GM12878 (cell line): ENCODE results near the gene SELENOP.

ENCODE experiments used
- CHD2 ChIP-seq: IDR thresholded peaks from 2 replicates; pipeline ENCODE4 v1.6.1; 2011; ENCODE audit warnings: low read depth, low read length, improper control_type of control experiment, borderline replicate concordance
- CTCF ChIP-seq, 3 experiments: IDR thresholded peaks in 2 of 3; conservative IDR thresholded peaks in 1 of 3; 2 replicates each; pipeline ENCODE4 v1.5.1; 2011; ENCODE audit warnings: low read depth in 3 of 3, low read length in 3 of 3, mild to moderate bottlenecking in 3 of 3, control low read depth in 2 of 3, moderate library complexity in 2 of 3, inconsistent platforms in 1 of 3, mixed read lengths in 1 of 3; ENCODE audit not compliant: control insufficient read depth in 2 of 3, insufficient read depth in 1 of 3; ENCODE audit errors: extremely low read depth in 1 of 3
- DPF2 ChIP-seq: fragments of 450-650 bp; IDR thresholded peaks from 2 replicates; pipeline ENCODE4 v1.6.1; 2017; ENCODE audit warnings: mild to moderate bottlenecking
- KDM1A ChIP-seq: fragments of 200-600 bp; sonication (generic); IDR thresholded peaks from 2 replicates; pipeline ENCODE4 v1.6.1; 2016; ENCODE audit warnings: borderline replicate concordance
- POLR2A ChIP-seq: IDR thresholded peaks from 2 replicates; pipeline ENCODE4 v1.6.1; 2011; ENCODE audit warnings: low read depth, mild to moderate bottlenecking, low read length
- SP1 ChIP-seq: IDR thresholded peaks from one replicate; pipeline ENCODE4 v1.6.1; 2011; ENCODE audit warnings: low read depth, low read length
- TAF1 ChIP-seq: IDR thresholded peaks from 2 replicates; pipeline ENCODE4 v1.6.1; 2011; ENCODE audit warnings: mild to moderate bottlenecking, low read depth, low read length, borderline replicate concordance
- ZSCAN29 ChIP-seq: fragments of 450-650 bp; IDR thresholded peaks from 2 replicates; pipeline ENCODE4 v1.6.1; 2017; ENCODE audit warnings: mild to moderate bottlenecking, moderate library complexity
- TF ChIP-seq, protein P1 (sequence below): fragments of 450-650 bp; IDR thresholded peaks from 2 replicates; pipeline ENCODE4 v1.6.1; 2017; ENCODE audit warnings: mild to moderate bottlenecking, low read depth, inconsistent platforms; ENCODE audit not compliant: poor library complexity, severe bottlenecking
- TF ChIP-seq, protein P2 (sequence below): fragments of 450-650 bp; IDR thresholded peaks from 2 replicates; pipeline ENCODE4 v1.6.1; 2014; ENCODE audit warnings: mild to moderate bottlenecking

GRCh38 chr5:42828671-42829070, 17.0 kb upstream of the SELENOP start:
- TF ChIP-seq CHD2 (no peak), ZSCAN29 (no peak), TAF1 (no peak), SP1 (no peak), CTCF (IDR thresholded peaks at IDR 0.05 in 2 of 3, conservative IDR thresholded peaks at IDR 0.05 in 1 of 3; ENCODE audit: control insufficient read depth in 2 of 3, extremely low read depth in 1 of 3, insufficient read depth in 1 of 3, low read depth in 3 of 3, low read length in 3 of 3) (no peak), KDM1A (no peak), POLR2A (no peak), DPF2 (no peak)
- TF ChIP-seq, protein P1, sequence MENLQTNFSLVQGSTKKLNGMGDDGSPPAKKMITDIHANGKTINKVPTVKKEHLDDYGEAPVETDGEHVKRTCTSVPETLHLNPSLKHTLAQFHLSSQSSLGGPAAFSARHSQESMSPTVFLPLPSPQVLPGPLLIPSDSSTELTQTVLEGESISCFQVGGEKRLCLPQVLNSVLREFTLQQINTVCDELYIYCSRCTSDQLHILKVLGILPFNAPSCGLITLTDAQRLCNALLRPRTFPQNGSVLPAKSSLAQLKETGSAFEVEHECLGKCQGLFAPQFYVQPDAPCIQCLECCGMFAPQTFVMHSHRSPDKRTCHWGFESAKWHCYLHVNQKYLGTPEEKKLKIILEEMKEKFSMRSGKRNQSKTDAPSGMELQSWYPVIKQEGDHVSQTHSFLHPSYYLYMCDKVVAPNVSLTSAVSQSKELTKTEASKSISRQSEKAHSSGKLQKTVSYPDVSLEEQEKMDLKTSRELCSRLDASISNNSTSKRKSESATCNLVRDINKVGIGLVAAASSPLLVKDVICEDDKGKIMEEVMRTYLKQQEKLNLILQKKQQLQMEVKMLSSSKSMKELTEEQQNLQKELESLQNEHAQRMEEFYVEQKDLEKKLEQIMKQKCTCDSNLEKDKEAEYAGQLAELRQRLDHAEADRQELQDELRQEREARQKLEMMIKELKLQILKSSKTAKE: no peak
- TF ChIP-seq, protein P2, sequence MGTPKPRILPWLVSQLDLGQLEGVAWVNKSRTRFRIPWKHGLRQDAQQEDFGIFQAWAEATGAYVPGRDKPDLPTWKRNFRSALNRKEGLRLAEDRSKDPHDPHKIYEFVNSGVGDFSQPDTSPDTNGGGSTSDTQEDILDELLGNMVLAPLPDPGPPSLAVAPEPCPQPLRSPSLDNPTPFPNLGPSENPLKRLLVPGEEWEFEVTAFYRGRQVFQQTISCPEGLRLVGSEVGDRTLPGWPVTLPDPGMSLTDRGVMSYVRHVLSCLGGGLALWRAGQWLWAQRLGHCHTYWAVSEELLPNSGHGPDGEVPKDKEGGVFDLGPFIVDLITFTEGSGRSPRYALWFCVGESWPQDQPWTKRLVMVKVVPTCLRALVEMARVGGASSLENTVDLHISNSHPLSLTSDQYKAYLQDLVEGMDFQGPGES: no peak
